Erythroblast (primary cell): ENCODE data around the gene LRRC37A3.
"Not testable (repeated sequence)": the region's sequence is repeated elsewhere in the genome, so short reads cannot be mapped to it uniquely, and the experiment has no call there.

Experiments used
- GATA1 ChIP-seq: IDR thresholded peaks from 2 replicates; pipeline ENCODE4 v1.6.1; 2011; ENCODE audit warnings: low read depth, mild to moderate bottlenecking, control low read depth, low read length, moderate library complexity
- POLR2A ChIP-seq: IDR thresholded peaks from 2 replicates; pipeline ENCODE4 v1.6.1; 2011; ENCODE audit warnings: mild to moderate bottlenecking, low read length

DNA sequence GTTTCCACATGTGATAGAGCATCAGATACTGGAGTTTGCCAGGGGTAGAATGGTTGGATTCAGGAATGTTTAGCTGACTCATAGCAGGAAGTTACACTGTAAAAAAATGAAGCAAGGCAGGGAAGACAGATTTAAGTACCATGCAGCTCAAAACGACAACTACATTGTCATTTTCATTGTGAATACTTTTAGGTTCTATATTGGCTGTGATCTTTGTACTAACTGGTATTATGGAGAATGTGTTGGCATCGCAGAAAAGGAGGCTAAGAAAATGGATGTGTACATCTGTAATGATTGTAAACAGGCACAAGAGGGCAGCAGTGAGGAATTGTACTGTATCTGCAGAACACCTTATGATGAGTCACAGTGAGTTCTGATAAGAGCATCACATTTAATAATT, 8.2 kb upstream of the LRRC37A3 start:
- not testable (repeated sequence) for TF ChIP-seq POLR2A, GATA1
